ENCODE data around the gene ZMYND10.

ZMYND10 gene

DNA sequence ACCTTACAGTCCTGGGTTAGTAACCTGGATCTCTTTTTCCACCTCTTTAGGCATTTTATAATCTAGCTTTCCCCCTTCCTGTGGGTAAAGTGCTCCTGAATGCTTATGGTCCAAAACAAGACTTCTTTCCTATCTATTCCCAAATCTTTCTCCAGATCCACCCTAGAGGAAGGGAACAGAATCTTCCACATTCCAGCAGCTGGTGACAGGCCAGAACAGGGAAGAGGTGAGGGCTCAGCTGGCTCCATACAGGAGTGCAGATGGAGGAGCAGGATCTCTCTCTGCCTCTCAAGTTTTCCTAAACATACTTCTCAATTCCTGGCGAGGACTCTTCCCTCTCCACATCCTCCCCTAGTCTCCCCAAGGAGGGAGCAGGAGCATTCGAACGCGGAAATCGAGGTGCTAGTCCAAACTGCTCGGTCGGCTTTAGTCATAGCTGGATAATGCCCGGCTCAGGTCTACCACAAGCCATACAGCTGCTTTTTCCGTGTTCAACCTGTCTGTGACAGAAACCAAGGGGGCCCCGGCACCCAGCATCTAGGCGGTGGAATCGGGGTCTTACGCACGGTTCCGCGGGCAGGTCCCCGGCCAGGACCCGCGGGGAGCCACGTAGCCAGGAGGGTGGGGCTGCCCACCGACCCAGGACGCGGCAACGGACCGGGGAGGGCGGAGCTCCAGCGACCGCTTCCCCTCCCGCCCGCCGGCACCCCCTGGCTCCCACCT is 8.9 kb downstream of the ZMYND10 start:
- DNase-seq, result peak in 2 of 42 donors; percentile 12 to 31
- intact Hi-C loops (cut with DNase I), result no loop called here

- intact Hi-C loops (cut with DNase I), result no loop called here
- no peak for DNase-seq
Observed at GRCh38 chr3:50334339-50335075, 11.0 kb downstream of the ZMYND10 start.

GRCh38 chr3:50333744-50334328 is 11.7 kb downstream of the ZMYND10 start:
- DNase-seq, result no peak
- intact Hi-C loops (cut with DNase I), result no loop called here

DNA sequence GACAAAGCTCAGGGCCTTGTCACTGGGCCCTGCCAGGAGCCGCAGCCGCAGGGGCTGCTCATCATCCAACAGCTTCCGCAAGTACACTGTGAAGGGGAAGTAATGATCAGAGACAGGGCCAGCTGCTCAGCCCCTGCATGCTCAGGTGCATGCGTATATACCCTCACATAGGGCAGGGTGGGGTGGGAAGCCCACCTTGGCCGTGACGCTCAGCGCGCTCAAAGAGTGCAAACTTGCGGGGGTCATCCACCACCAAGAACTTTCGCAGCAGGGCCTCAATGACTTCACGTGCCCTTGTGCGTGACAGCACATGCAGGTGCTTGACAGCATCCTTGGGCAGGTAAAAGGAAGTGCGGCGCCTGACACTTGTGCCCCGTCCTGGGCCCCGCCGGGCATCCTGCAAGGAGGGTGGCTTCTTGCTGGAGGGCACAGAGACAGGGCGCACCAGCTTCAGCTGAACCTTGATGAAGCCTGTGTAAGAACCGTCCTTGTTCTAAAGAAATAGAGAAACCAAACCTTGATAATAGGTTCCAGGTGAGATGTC is 14.1 kb downstream of the ZMYND10 start:
- intact Hi-C loops (cut with DNase I), result no loop called here
- DNase-seq, result no peak

DNA sequence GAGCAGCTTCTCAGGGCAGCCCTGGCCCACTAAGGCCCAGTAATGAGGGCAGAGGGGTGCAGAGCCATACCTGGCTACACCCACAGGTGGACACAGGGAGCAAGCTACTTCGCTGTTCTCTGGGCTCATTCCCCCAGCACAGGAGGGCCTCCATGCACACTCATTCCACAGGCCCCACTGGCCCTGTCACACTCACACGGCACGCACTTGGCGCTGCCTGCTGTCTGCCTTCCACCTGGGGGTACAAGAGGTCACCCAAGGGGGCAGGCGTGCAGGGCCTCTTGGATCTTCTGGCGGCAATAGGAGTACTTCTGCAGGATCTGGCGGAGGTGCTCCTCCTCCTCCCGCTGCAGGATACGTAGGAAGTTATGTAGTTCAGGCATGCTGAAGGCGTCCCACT is 15.2 kb downstream of the ZMYND10 start:
- no peak for DNase-seq
- intact Hi-C loops (cut with DNase I), result no loop called here

DNA sequence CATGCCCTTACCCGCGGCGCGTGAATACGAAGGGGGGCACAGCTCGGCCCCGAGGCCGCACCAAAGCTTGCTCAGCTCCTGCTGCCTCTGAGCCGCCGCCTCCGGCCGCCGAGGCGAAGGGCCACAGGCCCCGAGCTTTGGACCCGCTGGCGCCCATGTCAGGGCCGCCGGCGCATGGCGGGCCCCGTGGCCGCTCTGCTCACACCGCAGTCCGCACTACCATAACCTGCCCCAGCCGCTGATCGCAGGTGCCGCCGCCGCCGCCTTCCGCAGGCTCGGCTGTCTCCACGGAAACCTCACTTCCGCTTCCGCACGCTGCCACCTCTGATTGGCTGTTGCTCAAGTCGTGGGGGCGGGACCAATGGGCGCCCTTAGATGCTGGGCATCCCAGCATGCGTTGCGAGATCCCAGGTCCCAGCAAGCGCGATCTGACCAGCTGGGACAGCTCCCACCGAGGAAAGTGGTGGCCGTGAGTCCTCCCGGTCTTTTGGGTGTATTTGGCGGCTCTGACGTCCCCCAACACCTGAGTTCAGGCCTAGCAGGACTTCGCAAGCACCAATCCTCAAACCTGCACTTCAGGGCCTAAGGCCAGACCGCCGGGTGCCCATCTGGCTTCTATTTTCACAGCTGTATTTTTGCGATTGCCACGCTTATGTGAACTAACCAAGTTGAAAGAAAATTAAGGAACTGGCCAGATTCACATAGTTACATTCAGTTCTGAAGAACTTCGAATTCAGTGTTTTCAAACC is 17.4 kb downstream of the ZMYND10 start, which contains the start of gene TUSC2:
TUSC2 (minus strand) TSS at position 281 of the 749 bp plus-strand sequence; CDS start at position 157, 124 bp downstream.
- intact Hi-C loops (cut with DNase I), result loop anchor here (5.0 to 10.0 kb wide), 3 partner anchors 36 to 103 kb away; partner anchors contain the start of genes IFRD2 and LSMEM2

DNA sequence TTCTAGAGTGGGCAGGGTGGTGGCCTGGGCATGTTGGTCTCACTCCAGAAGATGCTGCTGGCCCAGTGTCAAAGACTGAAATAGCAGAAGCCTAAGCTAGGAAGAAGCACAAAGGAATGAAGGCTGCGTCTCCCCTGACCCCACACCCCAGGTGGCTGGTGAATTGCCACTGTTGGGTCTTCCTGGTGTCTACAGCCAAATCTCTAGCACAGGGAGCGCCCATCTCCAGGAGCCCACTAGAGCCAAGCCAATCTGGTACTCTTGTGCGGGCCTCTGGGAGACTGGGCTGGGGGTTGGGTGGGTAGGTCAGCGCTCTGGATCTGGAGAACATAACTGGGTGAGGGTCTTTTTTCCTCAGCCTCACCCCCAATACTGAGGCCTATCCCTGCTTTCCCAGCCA is 18.4 kb downstream of the ZMYND10 start:
- no peak for DNase-seq
- intact Hi-C loops (cut with DNase I), result loop anchor here (5.0 to 10.0 kb wide), 3 partner anchors 35 to 102 kb away; partner anchors contain the start of genes IFRD2 and LSMEM2

More for the DNA sequence above, 17.4 kb downstream of the ZMYND10 start, which contains the start of gene TUSC2:
- DNase-seq, result peak; percentile 92 to 99 (median 98)

DNA sequence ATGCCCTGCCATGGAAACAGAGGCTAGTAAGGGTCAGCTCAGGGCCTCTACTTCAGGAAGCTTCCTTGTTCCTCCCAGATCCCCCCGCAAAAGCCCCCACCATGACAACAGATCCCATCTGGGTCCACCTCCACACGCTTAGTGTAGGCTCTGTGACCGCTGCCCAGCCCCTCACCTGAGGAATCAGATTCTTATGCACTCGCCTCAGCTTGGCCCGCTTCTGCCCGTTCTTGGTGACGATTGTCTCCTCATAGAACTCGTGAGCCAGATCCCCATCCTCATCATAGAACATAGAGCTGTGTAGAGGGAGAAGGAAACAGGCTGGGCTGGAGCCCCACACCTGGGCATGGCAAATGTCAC is 19.4 kb downstream of the ZMYND10 start:
- DNase-seq, result no peak
- intact Hi-C loops (cut with DNase I), result loop anchor here (5.0 to 10.0 kb wide), 3 partner anchors 34 to 101 kb away; partner anchors contain the start of genes IFRD2 and LSMEM2

GRCh38 chr3:50325497-50326181 is 19.9 kb downstream of the ZMYND10 start:
- DNase-seq, result no peak
- intact Hi-C loops (cut with DNase I), result loop anchor here (5.0 to 10.0 kb wide), 3 partner anchors 33 to 101 kb away; partner anchors contain the start of genes IFRD2 and LSMEM2

GRCh38 chr3:50325113-50325480 is 20.4 kb downstream of the ZMYND10 start:
- no peak for DNase-seq
- intact Hi-C loops (cut with DNase I), result loop anchor here (5.0 to 10.0 kb wide), 3 partner anchors 33 to 100 kb away; partner anchors contain the start of genes IFRD2 and LSMEM2

DNA sequence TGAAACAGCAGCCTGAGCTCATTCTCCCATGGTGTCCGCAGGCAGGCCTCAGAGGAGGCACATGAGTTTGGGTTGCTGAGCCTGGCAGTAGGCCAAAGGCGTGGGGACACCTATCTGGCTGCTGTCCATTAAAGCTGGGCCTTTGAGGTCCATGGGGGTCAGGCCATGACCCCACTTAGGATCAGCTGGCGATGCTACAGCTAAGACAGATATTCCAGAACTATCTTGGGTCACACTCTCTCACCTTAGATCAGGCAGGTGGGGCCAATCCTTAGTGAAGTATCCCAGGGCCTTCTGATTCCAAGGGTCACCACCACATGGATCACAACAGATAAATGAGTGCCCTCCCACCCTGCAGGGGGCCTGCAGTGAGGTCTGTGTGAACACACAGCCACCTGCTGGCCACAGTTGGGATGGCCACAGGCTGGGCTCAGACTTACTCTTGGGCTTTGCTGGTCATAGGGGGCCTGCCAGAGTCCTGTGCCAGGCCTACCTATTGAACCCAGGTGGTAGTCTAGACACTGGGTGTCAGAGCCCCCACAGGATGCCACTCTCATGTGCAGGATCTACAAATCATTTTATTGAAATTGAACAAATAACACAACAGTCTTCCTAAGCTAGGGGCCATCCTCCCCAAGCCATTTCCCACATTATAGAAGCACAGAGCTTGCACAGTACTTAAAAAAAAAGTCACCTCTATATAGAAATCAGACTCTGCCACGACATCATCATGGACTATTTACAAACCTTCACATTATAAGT is 21.0 kb downstream of the ZMYND10 start:
- intact Hi-C loops (cut with DNase I), result loop anchor here (5.0 to 10.0 kb wide), 3 partner anchors 32 to 100 kb away; partner anchors contain the start of genes IFRD2 and LSMEM2
- peak in 41 of 42 donors; percentile 57 to 91 (median 77) for DNase-seq

DNA sequence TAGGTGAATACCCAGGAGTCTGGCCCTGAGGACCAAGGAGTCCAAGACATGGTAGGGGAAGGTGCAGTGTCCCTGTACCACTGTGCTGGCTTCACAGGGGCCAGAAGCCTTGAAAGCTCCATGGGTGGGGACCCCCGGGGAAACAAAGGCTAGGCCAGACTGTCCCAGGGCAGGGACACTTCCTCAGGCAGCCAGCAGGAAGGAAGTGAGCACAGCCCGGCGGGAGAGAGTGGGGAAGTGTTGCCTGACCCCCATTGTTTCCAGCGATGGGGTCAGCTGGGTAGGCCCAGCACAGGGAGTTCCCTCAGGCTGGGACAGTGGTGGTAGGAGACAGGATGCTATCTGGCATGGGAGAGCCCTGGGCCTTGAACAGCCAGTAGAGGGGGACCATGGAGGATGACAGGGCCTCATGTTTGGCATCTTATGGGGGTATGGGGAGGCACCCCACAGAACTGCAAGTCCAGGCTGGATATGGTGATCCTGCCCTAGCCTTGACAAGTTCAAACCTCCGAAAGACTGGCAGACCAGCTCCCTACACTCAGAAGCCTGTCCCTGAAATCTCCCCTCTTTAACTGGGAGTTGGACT is 21.8 kb downstream of the ZMYND10 start:
- peak in 1 of 42 donors; percentile 22 for DNase-seq
- intact Hi-C loops (cut with DNase I), result loop anchor here (10.0 kb wide), 2 partner anchors 49 to 99 kb away; partner anchors contain the start of gene LSMEM2

GRCh38 chr3:50323092-50323600 is 22.4 kb downstream of the ZMYND10 start:
- intact Hi-C loops (cut with DNase I), result loop anchor here (10.0 kb wide), 2 partner anchors 48 to 98 kb away; partner anchors contain the start of gene LSMEM2
- peak in 1 of 42 donors; percentile 21 for DNase-seq

DNA sequence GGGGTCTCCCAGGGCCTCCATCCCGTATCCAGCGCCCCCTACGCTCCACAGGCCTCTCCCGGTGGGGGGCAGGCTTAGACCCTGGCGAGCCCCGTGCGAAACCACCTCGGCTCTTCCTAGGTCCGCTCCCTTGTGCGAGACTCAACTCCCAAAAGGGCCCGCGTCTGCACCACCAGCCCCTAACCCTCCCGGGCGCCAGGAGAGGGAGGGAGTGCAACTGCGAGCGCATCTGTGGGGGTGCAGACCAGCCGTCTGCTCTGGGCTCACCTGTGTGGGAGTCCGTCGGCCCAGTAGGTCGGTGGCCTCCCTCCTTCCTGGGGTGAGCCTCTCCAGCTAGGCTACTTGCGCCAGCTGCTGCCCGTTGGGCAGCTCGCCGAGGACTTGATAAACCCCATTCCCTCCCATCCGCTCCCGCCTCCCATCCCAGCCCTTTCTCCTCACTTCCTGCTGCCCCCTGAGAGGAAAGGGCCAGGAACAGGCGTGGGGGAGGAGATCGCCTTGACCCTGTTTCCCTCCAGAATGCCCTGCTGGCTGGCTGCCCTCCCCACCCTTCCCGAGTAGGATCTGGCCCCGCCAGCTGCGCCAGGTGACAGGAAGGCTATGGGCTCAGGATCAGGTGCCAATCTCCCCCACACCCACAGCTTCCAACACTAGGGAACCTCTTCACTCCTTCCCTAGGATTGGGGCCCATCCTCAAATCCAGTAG is 23.0 kb downstream of the ZMYND10 start, which contains the start of gene HYAL2:
HYAL2 (minus strand) TSS at position 360 of the 706 bp plus-strand sequence. CDS start 2,256 bp downstream, outside the sequence.
- DNase-seq, result peak in 1 of 42 donors; percentile 23
- intact Hi-C loops (cut with DNase I), result loop anchor here (10.0 kb wide), 2 partner anchors 48 to 98 kb away; partner anchors contain the start of gene LSMEM2

- intact Hi-C loops (cut with DNase I), result loop anchor here (10.0 kb wide), 2 partner anchors 47 to 97 kb away; partner anchors contain the start of gene LSMEM2
- no peak for DNase-seq
Observed at GRCh38 chr3:50322115-50322385, 23.5 kb downstream of the ZMYND10 start.
